ENCODE results near the gene TTBK2. TPM values are rescaled to one million over a fixed set of nuclear protein-coding genes. Genes with fewer than 3 reads are reported as not detected.

The TTBK2 gene
- total and polyA plus RNA-seq, 10 of the 15 experiments (the other 5 are each of a cell fraction or from before 2014, with no cell fraction given): 0.66 to 9.1 (median 3.7) TPM

- SMC1A ChIA-PET (ENCODE audit: uncharacterized antibody, unreplicated experiment): no interaction called here
- H3K27ac ChIP-seq (ENCODE audit: control insufficient read depth, insufficient read depth): no peak overlapping the region
- H3K4me1 ChIP-seq (ENCODE audit: control insufficient read depth, insufficient read depth, low read length): no peaks in the 10 kb centered on the region
- CTCF ChIA-PET: no interaction called here
- DNase-seq (ENCODE audit: low read depth, low spot score): no peak
- H4K20me1 ChIP-seq (ENCODE audit: control insufficient read depth, insufficient read depth): no peaks in the 10 kb centered on the region
- H3K79me2 ChIP-seq (ENCODE audit: control insufficient read depth, insufficient read depth, low read length): no peaks in the 10 kb centered on the region
- no peak for FAIRE-seq
- H2AFZ ChIP-seq (ENCODE audit: control insufficient read depth, low read depth, low read length): no peak overlapping the region
- no peak for TF ChIP-seq ZNF24 (IDR thresholded peaks at IDR 0.05)
- TF ChIP-seq ATF3 (IDR thresholded peaks at IDR 0.05; ENCODE audit: borderline replicate concordance, extremely low read depth, low read depth, low read length): no peak
- TF ChIP-seq SMC3 (IDR thresholded peaks at IDR 0.05; ENCODE audit: borderline replicate concordance, low read length): no peak
- no peak for TF ChIP-seq PRDM15 (CRISPR knock-in tag; IDR thresholded peaks at IDR 0.05)
- no peak for TF ChIP-seq POLR2AphosphoS5 (IDR thresholded peaks at IDR 0.05; ENCODE audit: low read length)
- TF ChIP-seq RFX5 (IDR thresholded peaks at IDR 0.05; ENCODE audit: low read depth, low read length): no peak
- TF ChIP-seq ZSCAN29 (IDR thresholded peaks at IDR 0.05): no peak
- H3K27me3 ChIP-seq (replicated peaks in 1 of 2; ENCODE audit: control insufficient read depth in 2 of 2, insufficient read depth in 2 of 2, low read length in 1 of 2): no peaks in the 10 kb centered on the region
- intact Hi-C loops (cut with micrococcal nuclease; ENCODE audit: unreplicated experiment): no loop called here
- RAD21 ChIA-PET (ENCODE audit: unreplicated experiment): no interaction called here
- H3K9ac ChIP-seq (ENCODE audit: control insufficient read depth, insufficient read depth, low read length): no peak overlapping the region
- no peak overlapping the region for H3K4me2 ChIP-seq (ENCODE audit: control insufficient read depth, insufficient read depth)
- WGBS (ENCODE audit: insufficient coverage, insufficient replicate concordance, low lambda C conversion rate, missing lambda C conversion rate): 50% methylated on average over 2 of the region's 2 CpGs
- ATAC-seq: no peak
- no TSS peak for BruUV-seq (replicated peaks)
- POLR2A ChIA-PET: no interaction called here
- H3K36me3 ChIP-seq (ENCODE audit: control insufficient read depth in 2 of 2, insufficient read depth in 2 of 2, low read length in 1 of 2): no peaks in the 10 kb centered on the region
- H3K9me3 ChIP-seq (replicated peaks; ENCODE audit: control insufficient read depth, insufficient read depth, low read length): no peaks in the 10 kb centered on the region
- in situ Hi-C loops (cut with MboI): no loop called here
- H3K4me3 ChIP-seq: no peak overlapping the region
Observed at GRCh38 chr15:42849836-42850235, 70.7 kb downstream of the TTBK2 start.
